SJCRH30 (cell line): ENCODE measurements around the gene OR5D18. TPM values are rescaled to one million over a fixed set of nuclear protein-coding genes. Genes with fewer than 3 reads are reported as not detected.

Source experiments
- total RNA-seq: library from RNA; depleted of rRNA; stranded (reverse); fragments of >200 nt; shearing (Covaris generic); gene quantifications from 2 replicates; pipeline ENCODE4 v1.2.3, GENCODE V29; 2014; rRNA removed

Gene OR5D18
- total RNA-seq, 1 experiment from 2014 or later = not detected

Other genes with a start within 250 kb of the OR5D18 start
- not detected in 2 replicates for gene OR4C16, start 247.5 kb upstream of the OR5D18 start, total RNA-seq
- not detected in 2 replicates for gene OR4C11, start 212.0 kb upstream of the OR5D18 start, total RNA-seq
- not detected in 2 replicates for gene OR4P4, start 184.5 kb upstream of the OR5D18 start, total RNA-seq
- not detected in 2 replicates for gene OR4S2, start 171.3 kb upstream of the OR5D18 start, total RNA-seq
- not detected in 2 replicates for gene OR4C6, start 157.4 kb upstream of the OR5D18 start, total RNA-seq
- gene OR5D13, start 46.2 kb upstream of the OR5D18 start, total RNA-seq = not detected in 2 replicates
- gene OR5D14, start 24.1 kb upstream of the OR5D18 start, total RNA-seq = not detected in 2 replicates
- gene OR5L1, start 8.3 kb upstream of the OR5D18 start, total RNA-seq = not detected in 2 replicates
- gene OR5L2, start 7.6 kb downstream of the OR5D18 start, total RNA-seq = not detected in 2 replicates
- gene OR5D16, start 19.1 kb downstream of the OR5D18 start, total RNA-seq = not detected in 2 replicates
- not detected in 2 replicates for gene TRIM51, start 63.7 kb downstream of the OR5D18 start, total RNA-seq
- gene OR5W2, start 95.0 kb downstream of the OR5D18 start, total RNA-seq = not detected in 2 replicates
- not detected in 2 replicates for gene OR5I1, start 116.8 kb downstream of the OR5D18 start, total RNA-seq
- gene OR10AG1, start 150.3 kb downstream of the OR5D18 start, total RNA-seq = not detected in 2 replicates
- not detected in 2 replicates for gene OR5F1, start 175.0 kb downstream of the OR5D18 start, total RNA-seq
- not detected in 2 replicates for gene OR5AS1, start 208.0 kb downstream of the OR5D18 start, total RNA-seq